Smooth muscle cell (in vitro differentiated cells): ENCODE data around the gene ROS1. TPM values are rescaled to one million over a fixed set of nuclear protein-coding genes. Genes with fewer than 3 reads are reported as not detected.
"Not testable (repeated sequence)": the region's sequence is repeated elsewhere in the genome, so short reads cannot be mapped to it uniquely, and the experiment has no call there.

Experiments used
- DNase-seq: peaks from one replicate; lab custom pipeline; 2025; ENCODE audit not compliant: unreplicated experiment; lab: John Stamatoyannopoulos, UW
- H2AFZ ChIP-seq: fragments of 200-600 bp; sonication (generic); 2 replicates; pipeline ENCODE4 v1.6.0; 2016; ENCODE audit warnings: antibody characterized with exemption, low read depth, mild to moderate bottlenecking
- H3F3A ChIP-seq: fragments of 200-600 bp; sonication (generic); 2 replicates; pipeline ENCODE4 v1.6.0; 2017; ENCODE audit warnings: antibody characterized with exemption, low read depth
- H3K27ac ChIP-seq: fragments of 200-600 bp; sonication (generic); 2 replicates; pipeline ENCODE4 v1.5.1; 2016; ENCODE audit warnings: low read depth, mild to moderate bottlenecking
- H3K27me3 ChIP-seq: fragments of 200-600 bp; sonication (generic); 2 replicates; pipeline ENCODE4 v1.6.1; 2016; ENCODE audit warnings: low read depth, mild to moderate bottlenecking
- H3K36me3 ChIP-seq: fragments of 200-600 bp; sonication (generic); 2 replicates; pipeline ENCODE4 v1.5.1; 2016; ENCODE audit warnings: low read depth
- H3K4me1 ChIP-seq: fragments of 200-600 bp; sonication (generic); 2 replicates; pipeline ENCODE4 v1.5.1; 2016; ENCODE audit warnings: low read depth
- H3K4me2 ChIP-seq: fragments of 200-600 bp; sonication (generic); 2 replicates; pipeline ENCODE4 v1.6.0; 2016; ENCODE audit warnings: mild to moderate bottlenecking
- H3K4me3 ChIP-seq: fragments of 200-600 bp; sonication (generic); 2 replicates; pipeline ENCODE4 v1.5.1; 2016; ENCODE audit warnings: mild to moderate bottlenecking
- H3K79me2 ChIP-seq: fragments of 200-600 bp; sonication (generic); 2 replicates; pipeline ENCODE4 v1.6.0; 2016; ENCODE audit warnings: low read depth, mild to moderate bottlenecking
- H3K9ac ChIP-seq: fragments of 200-600 bp; sonication (generic); 2 replicates; pipeline ENCODE4 v1.6.0; 2016; ENCODE audit warnings: low read depth
- H3K9me3 ChIP-seq: fragments of 200-600 bp; sonication (generic); replicated peaks from 2 replicates; pipeline ENCODE4 v1.5.1; 2016; ENCODE audit warnings: low read depth
- H4K20me1 ChIP-seq: fragments of 200-600 bp; sonication (generic); 2 replicates; pipeline ENCODE4 v1.6.0; 2016; ENCODE audit warnings: low read depth
- WGBS: methylation state at CpG from one replicate; pipeline ENCODE4 v1.1.7; 2016; ENCODE audit warnings: low lambda C conversion rate; 5-methylcytosine and 5-hydroxymethylcytosine counted together
- polyA plus RNA-seq: library from polyadenylated mRNA; unstranded; fragments of >200 nt; fragmentation: Nextera tagmentation; extraction: Ambion mirVana; gene quantifications from 2 replicates; pipeline ENCODE4 v1.2.1, GENCODE V29; 2016
- total RNA-seq: library from RNA; depleted of rRNA; stranded (reverse); fragments of >200 nt; gene quantifications from 2 replicates; pipeline ENCODE4 v1.2.3, GENCODE V29; 2014
- TF ChIP-seq, protein P1 (sequence below): fragments of 200-600 bp; sonication (generic); IDR thresholded peaks from 2 replicates; pipeline ENCODE4 v1.5.1; 2017; ENCODE audit warnings: borderline replicate concordance, mild to moderate bottlenecking, antibody characterized with exemption; ENCODE audit not compliant: insufficient read depth, poor library complexity, severe bottlenecking

Gene ROS1
- total and polyA plus RNA-seq, 2 experiments from 2014 or later, result 0.03 to 0.09 TPM

DNA sequence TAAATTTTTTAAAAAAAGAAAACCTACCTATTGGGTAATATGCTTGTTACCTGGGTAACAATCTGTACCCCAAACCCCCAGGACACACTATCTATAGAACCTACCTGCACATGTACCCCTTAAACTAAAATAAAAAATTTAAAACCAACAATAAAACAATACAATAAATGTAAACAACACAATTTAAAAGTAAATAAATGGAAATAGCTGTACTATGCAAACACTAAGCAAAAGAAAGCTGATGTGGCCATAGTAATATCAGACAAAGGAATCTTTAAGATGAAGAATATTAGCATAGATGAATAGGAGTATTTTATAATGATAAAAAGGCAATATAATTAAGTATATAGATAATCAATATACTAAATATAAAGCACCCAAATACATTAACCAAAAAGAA, 50.3 kb downstream of the ROS1 start:
- Histone ChIP-seq H3K4me3 (no peak overlapping the region), H3K36me3 (no peaks in the 10 kb centered on the region)
- no peak for DNase-seq

DNA sequence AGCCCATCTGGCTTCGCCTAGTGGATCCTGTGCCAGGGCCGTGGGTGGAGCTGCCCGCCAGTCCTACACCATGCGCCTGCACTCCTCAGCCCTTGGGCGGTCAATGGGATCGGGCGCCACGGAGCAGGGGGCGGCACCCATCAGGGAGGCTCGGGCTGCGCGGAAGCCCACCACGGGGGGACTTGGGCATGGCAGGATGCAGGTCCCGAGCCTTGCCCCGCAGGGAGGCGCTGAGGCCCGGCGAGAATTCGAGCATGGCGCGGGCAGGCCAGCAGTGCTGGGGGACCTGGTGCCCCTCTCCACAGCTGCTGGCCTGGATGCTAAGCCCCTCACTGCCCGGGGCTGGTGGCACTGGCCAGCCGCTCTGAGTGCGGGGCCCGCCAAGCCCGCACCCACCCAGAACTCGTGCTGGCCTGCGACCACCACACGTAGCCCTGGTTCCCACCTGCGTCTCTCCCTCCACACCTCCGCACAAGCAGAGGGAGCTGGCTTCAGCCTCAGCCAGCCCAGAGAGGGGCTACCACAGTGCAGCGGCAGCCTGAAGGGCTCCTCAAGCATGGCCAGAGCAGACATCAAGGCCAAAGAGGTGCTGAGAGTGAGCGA, 52.4 kb downstream of the ROS1 start:
- Histone ChIP-seq H3K9ac (no peak overlapping the region), H4K20me1 (no peaks in the 10 kb centered on the region), H3K79me2 (no peaks in the 10 kb centered on the region), H3K27me3 (no peaks in the 10 kb centered on the region), H2AFZ (no peak overlapping the region), H3K4me3 (no peak overlapping the region), H3K4me1 (no peaks in the 10 kb centered on the region), H3K4me2 (no peak overlapping the region), H3K36me3 (no peaks in the 10 kb centered on the region), H3F3A (no peaks in the 10 kb centered on the region), H3K27ac (no peak overlapping the region), H3K9me3 (no peaks in the 10 kb centered on the region)
- DNase-seq, result no peak
- TF ChIP-seq, protein P1, sequence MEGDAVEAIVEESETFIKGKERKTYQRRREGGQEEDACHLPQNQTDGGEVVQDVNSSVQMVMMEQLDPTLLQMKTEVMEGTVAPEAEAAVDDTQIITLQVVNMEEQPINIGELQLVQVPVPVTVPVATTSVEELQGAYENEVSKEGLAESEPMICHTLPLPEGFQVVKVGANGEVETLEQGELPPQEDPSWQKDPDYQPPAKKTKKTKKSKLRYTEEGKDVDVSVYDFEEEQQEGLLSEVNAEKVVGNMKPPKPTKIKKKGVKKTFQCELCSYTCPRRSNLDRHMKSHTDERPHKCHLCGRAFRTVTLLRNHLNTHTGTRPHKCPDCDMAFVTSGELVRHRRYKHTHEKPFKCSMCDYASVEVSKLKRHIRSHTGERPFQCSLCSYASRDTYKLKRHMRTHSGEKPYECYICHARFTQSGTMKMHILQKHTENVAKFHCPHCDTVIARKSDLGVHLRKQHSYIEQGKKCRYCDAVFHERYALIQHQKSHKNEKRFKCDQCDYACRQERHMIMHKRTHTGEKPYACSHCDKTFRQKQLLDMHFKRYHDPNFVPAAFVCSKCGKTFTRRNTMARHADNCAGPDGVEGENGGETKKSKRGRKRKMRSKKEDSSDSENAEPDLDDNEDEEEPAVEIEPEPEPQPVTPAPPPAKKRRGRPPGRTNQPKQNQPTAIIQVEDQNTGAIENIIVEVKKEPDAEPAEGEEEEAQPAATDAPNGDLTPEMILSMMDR, result no peak
- WGBS, result 96% methylated on average over 33 of the region's 33 CpGs

More for the DNA sequence above, 50.3 kb downstream of the ROS1 start:
- Histone ChIP-seq H2AFZ (no peak overlapping the region), H3F3A (no peaks in the 10 kb centered on the region), H4K20me1 (no peaks in the 10 kb centered on the region), H3K4me2 (no peak overlapping the region), H3K79me2 (no peaks in the 10 kb centered on the region), H3K27ac (no peak overlapping the region), H3K4me1 (no peaks in the 10 kb centered on the region), H3K9me3 (no peaks in the 10 kb centered on the region), H3K9ac (no peak overlapping the region), H3K27me3 (no peaks in the 10 kb centered on the region)
- TF ChIP-seq, protein P1, result no peak

DNA sequence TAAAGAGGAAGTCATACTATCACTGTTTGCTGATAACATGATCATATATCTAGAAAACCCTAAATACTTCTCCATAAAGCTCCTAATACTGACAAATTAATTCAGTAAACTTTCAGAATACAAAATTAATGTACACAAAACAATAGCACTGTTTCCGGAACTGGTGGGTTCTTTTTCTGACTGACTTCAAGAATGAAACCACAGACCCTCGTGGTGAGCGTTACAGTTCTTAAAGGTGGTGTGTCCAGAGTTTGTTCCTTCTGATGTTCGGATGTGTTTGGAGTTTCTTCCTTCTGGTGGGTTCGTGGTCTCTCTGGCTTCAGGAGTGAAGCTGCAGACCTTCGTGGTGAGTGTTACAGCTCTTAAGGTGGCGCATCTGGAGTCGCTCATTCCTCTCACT, 53.5 kb downstream of the ROS1 start:
- H4K20me1 ChIP-seq, H3K27ac ChIP-seq, H3K4me3 ChIP-seq, H3K79me2 ChIP-seq, H3K9me3 ChIP-seq, H3K36me3 ChIP-seq, H3K9ac ChIP-seq, H3K4me2 ChIP-seq, DNase-seq, H3K27me3 ChIP-seq, H3K4me1 ChIP-seq, H3F3A ChIP-seq, H2AFZ ChIP-seq: not testable (repeated sequence)
- 92% methylated on average over 8 of the region's 8 CpGs for WGBS

DNA sequence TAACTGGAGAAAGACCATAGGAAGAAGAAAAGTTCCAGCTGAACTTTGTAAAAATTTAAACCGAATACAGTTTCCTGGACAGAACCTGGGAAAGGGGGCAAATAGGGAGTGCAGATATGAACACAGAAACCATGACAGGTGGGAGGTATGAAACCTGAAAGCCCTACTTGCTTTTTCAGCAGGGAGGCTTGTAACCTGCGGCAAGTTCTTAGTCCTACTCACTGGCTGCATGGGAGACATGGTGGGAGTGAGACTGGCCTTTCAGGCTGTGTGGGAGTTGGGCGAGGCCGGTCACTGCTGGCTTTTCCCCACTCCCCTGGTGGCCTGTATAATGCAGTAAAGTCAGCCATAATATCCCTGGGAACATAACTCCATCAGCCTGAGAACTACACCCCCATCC, 54.2 kb downstream of the ROS1 start:
- Histone ChIP-seq H3K36me3 (no peaks in the 10 kb centered on the region), H3K27me3 (no peaks in the 10 kb centered on the region), H3K79me2 (no peaks in the 10 kb centered on the region), H2AFZ (no peak overlapping the region), H3K4me2 (no peak overlapping the region), H3K27ac (no peak overlapping the region), H3K9me3 (no peaks in the 10 kb centered on the region), H4K20me1 (no peaks in the 10 kb centered on the region), H3K9ac (no peak overlapping the region), H3K4me3 (no peak overlapping the region), H3F3A (no peaks in the 10 kb centered on the region), H3K4me1 (no peaks in the 10 kb centered on the region)
- DNase-seq, result no peak
- TF ChIP-seq, protein P1, result no peak
- 95% methylated on average over 4 of the region's 4 CpGs for WGBS
